Measurements from ENCODE around the gene ORC4. TPM values are rescaled to one million over a fixed set of nuclear protein-coding genes. Genes with fewer than 3 reads are reported as not detected.

Gene ORC4
- polyA plus RNA-seq = 215 and 261 TPM in 2 replicates
- polyA minus RNA-seq = 247 and 362 TPM in 2 replicates

GRCh38 chr2:148020111-148021058 lies at the start of gene ORC4:
ORC4 (minus strand) TSS chr2:148020737; CDS start chr2:147975958, 44,779 bp downstream.
- Histone ChIP-seq H3K9ac (ENCODE audit: low read length) (peak within 1 kb of the TSS; percentile 94), H3K4me3 (ENCODE audit: low read length) (peak within 1 kb of the TSS; percentile 81), H4K20me1 (ENCODE audit: insufficient read depth) (no peaks in the 10 kb centered on the region), H3K9me3 (ENCODE audit: low read length) (no peaks in the 10 kb centered on the region), H2AFZ (ENCODE audit: low read depth, low read length) (peak within 1 kb of the TSS; percentile 70), H3K27ac (ENCODE audit: low read length) (peak within 1 kb of the TSS; percentile 96), H3K79me2 (replicated peaks; ENCODE audit: insufficient read depth, low read length) (peaks cover 85% of the 10 kb centered on the region), H3K27me3 (ENCODE audit: insufficient read depth, low read depth, low read length) (no peaks in the 10 kb centered on the region), H3F3A (ENCODE audit: insufficient read depth, low read length, poor library complexity, severe bottlenecking) (no peaks in the 10 kb centered on the region), H3K4me2 (ENCODE audit: low read length) (peak within 1 kb of the TSS; percentile 40), H3K36me3 (ENCODE audit: insufficient read depth, low read length) (no peaks in the 10 kb centered on the region), H3K9me2 (ENCODE audit: insufficient read depth, low read length) (no peaks in the 10 kb centered on the region)
- TF ChIP-seq TAF1 (IDR thresholded peaks at IDR 0.05; ENCODE audit: low read depth) (peak; percentile 18), SMC3 (conservative IDR thresholded peaks at IDR 0.05; ENCODE audit: poor library complexity) (peak; percentile 73), EZH2 (IDR thresholded peaks at IDR 0.05; ENCODE audit: borderline replicate concordance, insufficient read depth, low read length, poor library complexity, severe bottlenecking) (no peak), REST (IDR thresholded peaks at IDR 0.05; ENCODE audit: borderline replicate concordance) (peak; percentile 92), POLR2AphosphoS5 (IDR thresholded peaks at IDR 0.05) (peak; percentile 96), MXI1 (conservative IDR thresholded peaks at IDR 0.05; ENCODE audit: poor library complexity, severe bottlenecking) (peak; percentile 74), RAD21 (conservative IDR thresholded peaks at IDR 0.05) (peak; percentile 53), CTCF (IDR thresholded peaks at IDR 0.05; ENCODE audit: poor library complexity, severe bottlenecking) (peak; percentile 64), EP300 (conservative IDR thresholded peaks at IDR 0.05; ENCODE audit: poor library complexity, severe bottlenecking) (peak; percentile 49)

- no peaks in the 10 kb centered on the region for H3K36me3 ChIP-seq (ENCODE audit: insufficient read depth, low read length)
- no peaks in the 10 kb centered on the region for H3K79me2 ChIP-seq (replicated peaks; ENCODE audit: insufficient read depth, low read length)
- H2AFZ ChIP-seq (ENCODE audit: low read depth, low read length) = no peak overlapping the region
- no peak overlapping the region for H3K4me2 ChIP-seq (ENCODE audit: low read length)
- no peak overlapping the region for H3K9ac ChIP-seq (ENCODE audit: low read length)
- no peaks in the 10 kb centered on the region for H3F3A ChIP-seq (ENCODE audit: insufficient read depth, low read length, poor library complexity, severe bottlenecking)
- H3K27ac ChIP-seq (ENCODE audit: low read length) = no peak overlapping the region
- H3K4me3 ChIP-seq (ENCODE audit: low read length) = no peak overlapping the region
- no peaks in the 10 kb centered on the region for H3K9me2 ChIP-seq (ENCODE audit: insufficient read depth, low read length)
- TF ChIP-seq CTCF (IDR thresholded peaks at IDR 0.05; ENCODE audit: poor library complexity, severe bottlenecking) (no peak), SMC3 (conservative IDR thresholded peaks at IDR 0.05; ENCODE audit: poor library complexity) (no peak), RAD21 (conservative IDR thresholded peaks at IDR 0.05) (no peak), POLR2AphosphoS5 (IDR thresholded peaks at IDR 0.05) (no peak), EZH2 (IDR thresholded peaks at IDR 0.05; ENCODE audit: borderline replicate concordance, insufficient read depth, low read length, poor library complexity, severe bottlenecking) (no peak), EP300 (conservative IDR thresholded peaks at IDR 0.05; ENCODE audit: poor library complexity, severe bottlenecking) (no peak), REST (IDR thresholded peaks at IDR 0.05; ENCODE audit: borderline replicate concordance) (no peak), TAF1 (IDR thresholded peaks at IDR 0.05; ENCODE audit: low read depth) (no peak), MXI1 (conservative IDR thresholded peaks at IDR 0.05; ENCODE audit: poor library complexity, severe bottlenecking) (no peak)
- no peaks in the 10 kb centered on the region for H4K20me1 ChIP-seq (ENCODE audit: insufficient read depth)
- H3K27me3 ChIP-seq (ENCODE audit: insufficient read depth, low read depth, low read length) = no peaks in the 10 kb centered on the region
- no peaks in the 10 kb centered on the region for H3K9me3 ChIP-seq (ENCODE audit: low read length)
Observed at GRCh38 chr2:148067801-148068200, 47.3 kb upstream of the ORC4 start.
